HG03460 (cell line): ENCODE results near the gene CFAP221.
"Not testable (repeated sequence)": the region's sequence is repeated elsewhere in the genome, so short reads cannot be mapped to it uniquely, and the experiment has no call there.

Source experiments
- ATAC-seq: cut with Tn5 transposase; IDR thresholded peaks from one replicate; pipeline ENCODE4 v1.9.1; 2021; ENCODE audit not compliant: unreplicated experiment

CFAP221 gene

DNA sequence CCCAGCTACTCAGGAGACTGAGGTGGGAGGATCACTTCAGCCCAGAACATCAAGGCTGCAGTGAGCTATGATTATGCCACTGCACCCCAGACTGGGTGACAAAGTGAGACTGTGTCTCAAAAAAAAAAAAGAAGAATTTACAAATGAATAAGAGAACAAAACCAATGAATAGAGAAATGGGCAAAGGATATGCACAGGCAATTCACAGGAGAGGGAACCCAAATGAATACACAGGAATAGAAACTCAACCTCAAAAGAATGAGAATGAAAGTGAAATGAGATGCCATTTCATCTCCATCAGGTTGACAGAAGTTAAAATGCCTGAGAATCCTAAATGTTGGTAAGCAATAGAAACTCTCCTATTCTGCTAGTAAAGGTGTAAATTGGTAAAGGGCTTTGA, 40.2 kb downstream of the CFAP221 start:
- no peak for ATAC-seq

DNA sequence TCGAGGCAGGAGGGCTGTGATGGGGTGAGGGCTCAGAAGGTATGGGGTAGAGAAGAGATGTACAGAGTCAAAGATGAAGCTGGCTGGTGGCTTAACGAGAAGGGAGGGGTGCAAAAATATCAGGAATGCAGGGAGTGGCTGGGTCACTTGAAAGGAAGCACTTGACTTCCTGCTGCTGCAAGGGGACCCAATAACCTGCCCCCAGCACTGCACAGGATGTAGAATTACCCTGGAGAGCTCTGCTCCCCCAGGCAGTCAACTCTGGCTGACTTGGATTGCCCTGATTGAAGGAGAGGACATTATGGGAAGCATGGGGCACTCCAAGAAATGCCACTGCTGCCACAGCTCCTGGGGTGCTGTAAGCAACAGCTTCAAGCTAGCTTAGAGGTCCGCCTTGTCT, 41.8 kb downstream of the CFAP221 start:
- ATAC-seq = no peak

DNA sequence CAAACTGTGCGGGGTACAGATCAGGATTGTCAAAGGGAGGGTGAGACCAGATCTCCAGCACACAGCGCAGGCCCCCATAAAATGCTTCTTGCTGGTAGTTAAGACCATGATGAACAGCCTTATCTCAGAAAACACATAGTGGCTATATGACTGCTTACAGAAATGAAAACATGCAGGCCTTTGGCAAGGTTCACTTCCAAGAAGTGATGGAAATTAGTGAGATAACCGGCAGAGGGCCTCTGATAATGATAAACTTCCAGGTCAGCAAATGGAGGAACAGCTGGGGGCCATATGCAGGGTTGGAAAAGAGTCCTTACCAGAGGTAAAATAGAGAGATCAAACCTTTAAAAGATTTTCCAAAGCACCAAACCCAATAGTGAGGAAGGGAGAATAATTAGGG, 46.6 kb downstream of the CFAP221 start:
- no peak for ATAC-seq

- ATAC-seq = no peak
Observed at GRCh38 chr2:119591523-119591922, 47.3 kb downstream of the CFAP221 start.

DNA sequence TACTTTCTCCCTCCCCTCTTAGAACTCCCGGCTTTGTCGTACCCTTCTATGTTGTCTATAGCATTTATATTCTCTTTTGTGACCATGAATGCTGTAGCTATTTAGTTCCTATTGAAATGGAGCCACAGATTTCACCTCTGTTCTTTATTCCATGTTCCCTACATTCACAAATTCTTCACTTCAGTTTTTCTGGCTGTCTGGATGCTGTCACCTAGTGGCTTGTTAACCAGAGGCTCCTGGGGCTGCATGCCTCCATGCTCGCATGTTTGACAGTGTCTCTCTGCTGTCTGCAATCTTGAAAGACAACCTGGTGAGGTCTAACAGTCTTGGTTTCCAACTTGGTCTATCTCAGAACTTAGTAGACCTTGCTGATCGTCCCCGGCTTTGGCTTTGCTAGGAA, 48.2 kb downstream of the CFAP221 start:
- no peak for ATAC-seq

DNA sequence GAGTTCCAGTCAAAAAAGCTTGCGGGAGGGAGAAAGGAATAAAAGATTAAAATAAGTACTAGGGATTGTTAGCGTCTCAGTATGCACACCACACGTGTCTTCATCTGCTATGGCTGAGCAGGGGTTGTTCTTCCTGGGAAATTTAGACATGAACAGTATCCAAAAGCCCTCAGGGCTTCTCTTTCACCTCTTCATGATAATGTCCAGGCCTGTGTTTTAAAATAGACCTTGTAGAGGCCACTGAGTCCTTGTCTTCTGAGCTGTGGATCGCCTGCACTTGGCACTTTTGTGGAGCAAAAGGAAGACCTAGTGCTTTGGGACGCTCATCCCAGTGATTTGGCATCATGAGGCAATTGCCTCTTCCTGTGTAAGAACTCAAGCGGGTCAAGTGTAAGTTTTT, 52.4 kb downstream of the CFAP221 start:
- no peak for ATAC-seq

GRCh38 chr2:119598596-119599263, 54.5 kb downstream of the CFAP221 start:
- no peak for ATAC-seq

- no peak for ATAC-seq
Observed at GRCh38 chr2:119599384-119599783, 55.1 kb downstream of the CFAP221 start.

DNA sequence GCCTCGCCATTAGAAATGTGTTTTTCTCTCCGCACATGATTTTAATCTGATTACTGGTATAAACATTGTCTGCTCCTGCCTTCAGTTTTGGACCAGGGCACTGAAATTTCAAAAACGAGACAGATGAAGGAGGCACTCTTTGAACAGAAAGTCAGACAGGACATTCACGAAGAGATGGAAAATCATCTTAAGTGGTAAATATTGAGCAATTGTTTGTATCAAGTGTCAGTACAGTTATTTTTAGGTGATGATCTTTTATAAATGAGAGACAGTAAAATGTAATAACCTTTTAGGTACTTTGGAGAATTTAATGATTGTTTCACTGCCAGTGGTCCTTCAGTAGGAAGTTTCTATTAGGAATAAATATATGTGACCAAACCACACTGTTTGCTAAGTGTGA, 60.8 kb downstream of the CFAP221 start:
- no peak for ATAC-seq

- ATAC-seq = no peak
Observed at GRCh38 chr2:119606674-119607073, 62.4 kb downstream of the CFAP221 start.

- ATAC-seq = no peak
Observed at GRCh38 chr2:119608553-119608952, 64.3 kb downstream of the CFAP221 start.

- ATAC-seq = no peak
Observed at GRCh38 chr2:119609337-119609736, 65.1 kb downstream of the CFAP221 start.

- not testable (repeated sequence) for ATAC-seq
Observed at GRCh38 chr2:119614140-119614539, 69.9 kb downstream of the CFAP221 start.

- ATAC-seq = no peak
Observed at GRCh38 chr2:119616421-119616820, 72.2 kb downstream of the CFAP221 start.

DNA sequence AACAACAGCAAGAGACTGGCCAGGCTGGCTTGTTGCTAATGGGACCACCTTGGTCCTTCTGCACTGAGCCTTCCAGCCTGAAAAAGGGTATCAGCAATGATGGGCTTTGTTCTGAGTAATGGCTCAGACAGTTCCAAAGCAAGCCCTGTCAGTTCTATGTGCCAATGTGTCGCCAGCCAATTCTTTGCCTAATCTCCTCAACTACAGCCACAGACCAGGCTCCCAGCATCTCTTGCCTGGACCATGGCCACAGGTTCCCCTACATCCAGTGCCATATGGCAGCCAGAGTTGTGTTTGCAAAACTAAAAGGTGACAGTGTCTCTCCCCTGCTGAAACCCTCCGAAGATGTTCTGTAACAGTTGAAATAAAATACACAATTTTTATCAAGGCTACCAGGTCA, 73.2 kb downstream of the CFAP221 start:
- no peak for ATAC-seq

DNA sequence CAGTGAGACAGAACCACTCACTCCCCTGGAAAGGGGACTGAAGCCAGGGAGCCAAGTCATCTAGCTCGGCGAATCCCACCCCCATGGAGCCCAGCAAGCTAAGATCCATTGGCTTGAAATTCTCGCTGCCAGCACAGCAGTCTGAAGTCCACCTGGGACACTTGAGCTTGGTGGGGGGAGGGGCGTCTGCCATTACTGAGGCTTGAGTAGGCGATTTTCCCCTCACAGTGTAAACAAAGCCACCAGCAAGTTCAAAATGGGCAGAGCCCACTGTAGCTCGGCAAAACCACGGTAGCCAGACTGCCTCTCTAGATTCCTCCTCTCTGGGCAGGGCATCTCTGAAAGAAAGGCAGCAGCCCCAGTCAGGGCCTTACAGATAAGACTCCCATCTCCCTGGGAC, 74.5 kb downstream of the CFAP221 start:
- ATAC-seq = not testable (repeated sequence)

DNA sequence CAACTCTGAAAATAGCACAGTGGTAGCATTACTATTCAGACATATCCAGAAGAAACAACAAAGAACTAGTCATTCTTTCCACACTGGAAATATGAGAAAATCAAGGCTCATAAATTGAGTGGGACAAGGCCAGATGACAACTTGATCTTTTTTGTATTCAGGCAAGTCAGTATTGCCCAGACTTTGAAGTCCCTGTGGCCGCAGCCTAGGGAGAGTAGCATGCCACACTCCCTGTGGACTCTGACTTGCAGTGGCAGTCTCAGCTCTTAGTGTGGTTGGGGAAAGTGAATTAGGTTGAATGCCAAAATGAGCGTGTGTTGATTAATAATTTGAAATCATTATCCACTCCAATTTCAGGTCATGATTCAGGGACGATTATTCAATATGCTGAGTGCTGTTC, 81.0 kb downstream of the CFAP221 start:
- no peak for ATAC-seq

DNA sequence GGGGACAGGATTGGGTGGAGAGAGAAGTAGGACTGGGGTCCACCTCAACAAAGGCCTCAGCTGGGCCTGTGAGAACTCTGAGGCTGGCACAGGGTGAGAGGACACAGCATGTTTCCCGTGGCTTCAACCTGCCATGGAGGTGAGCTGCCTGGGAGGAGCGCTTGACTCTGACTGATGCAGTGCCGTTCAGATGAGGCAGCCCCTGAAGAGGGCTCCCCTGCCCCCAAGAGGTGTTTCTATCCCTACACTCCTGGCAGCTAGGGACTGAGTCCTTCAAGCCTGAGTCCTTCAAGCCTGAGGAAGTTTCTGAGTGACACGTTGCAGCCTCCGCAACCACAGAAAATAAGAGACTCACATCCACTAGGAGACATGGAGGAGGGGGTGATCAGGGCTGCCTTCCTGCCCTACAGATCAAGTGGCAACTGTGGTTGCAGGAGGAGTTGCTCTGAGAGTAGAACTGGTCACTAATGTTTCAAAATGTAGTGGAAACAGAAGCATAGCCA, 85.1 kb downstream of the CFAP221 start:
- no peak for ATAC-seq

GRCh38 chr2:119630121-119630520, 85.9 kb downstream of the CFAP221 start:
- ATAC-seq = no peak

- no peak for ATAC-seq
Observed at GRCh38 chr2:119637371-119637770, 93.1 kb downstream of the CFAP221 start.

DNA sequence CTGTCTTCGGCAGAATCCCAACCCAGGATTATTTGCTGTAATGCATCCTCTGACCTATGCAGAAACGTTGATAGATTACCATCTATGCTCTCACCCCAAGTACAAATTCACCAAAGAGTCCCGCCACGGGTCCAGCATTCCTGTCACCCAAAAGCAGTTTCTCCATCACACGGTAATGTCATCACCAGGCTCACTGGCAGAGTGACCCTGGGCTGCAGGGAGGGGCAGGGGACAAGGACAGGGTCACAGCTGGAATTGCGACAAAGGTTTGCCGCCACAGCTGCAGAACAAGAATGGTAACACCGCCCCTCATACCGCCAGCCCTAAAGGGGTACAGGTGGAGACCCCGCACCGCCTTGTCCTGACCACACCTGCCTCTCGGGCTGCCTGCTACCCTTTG, 94.0 kb downstream of the CFAP221 start:
- no peak for ATAC-seq

GRCh38 chr2:119638685-119639554, 94.7 kb downstream of the CFAP221 start:
- no peak for ATAC-seq
